ENCODE results near the gene TMEM242.

GRCh38 chr6:157302736-157303135 lies 20.6 kb downstream of the TMEM242 start:
- TF ChIP-seq CTCF (IDR thresholded peaks at IDR 0.05), result no peak
- TF ChIP-seq POLR2A (IDR thresholded peaks at IDR 0.05), result no peak
- no peak for TF ChIP-seq EP300 (IDR thresholded peaks at IDR 0.05)

Measured in ovary (tissue), 3 donors.